Hematopoietic multipotent progenitor cell treated with erythropoietin and hydrocortisone succinate and interleukin-3 and kit ligand, for 6 days (in vitro differentiated cells): Measurements from ENCODE around the gene TST.
A peak's percentile ranks its signal among the peaks of the same experiment; 100 is the strongest.

ENCODE experiments used
- DNase-seq: peaks from one replicate; pipeline ENCODE4 v3.0.0-alpha.2; 2015

The TST gene

DNA sequence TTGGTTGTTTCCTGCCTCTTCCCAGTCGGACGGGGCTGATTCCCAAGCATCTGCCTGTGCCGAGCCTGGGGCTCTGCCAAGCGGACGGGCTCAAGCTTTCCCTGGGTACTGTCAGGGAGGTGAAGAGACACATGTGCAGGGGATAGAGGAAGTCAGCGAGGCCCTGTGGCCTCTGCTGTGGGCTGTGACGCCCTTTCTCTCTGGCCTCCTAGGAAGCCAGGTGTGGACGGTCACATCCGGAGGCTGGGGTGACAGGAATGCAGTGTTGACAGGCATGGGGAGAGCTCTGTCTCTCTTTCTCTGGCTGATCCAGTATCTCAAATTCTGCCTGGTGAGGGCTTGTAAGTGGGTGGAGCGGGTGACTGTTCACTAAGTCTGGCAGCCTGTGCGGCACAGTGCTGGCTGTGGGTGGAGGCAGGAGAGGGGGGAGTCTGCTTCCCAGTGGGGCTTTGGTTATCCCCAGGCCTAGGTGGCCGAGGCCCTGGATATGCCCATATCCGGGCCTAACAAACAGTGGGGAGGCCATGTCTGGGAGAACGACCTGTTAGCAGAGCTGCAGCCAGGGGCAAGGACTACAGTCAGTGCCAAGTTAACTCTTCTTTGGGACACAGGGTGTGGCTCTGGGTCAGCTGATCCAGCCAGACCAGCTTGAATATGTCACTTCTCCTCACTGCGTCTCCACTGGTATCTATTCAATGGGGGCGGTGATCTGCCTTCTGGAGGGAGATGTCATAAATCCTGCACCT lies 34.2 kb upstream of the TST start:
- DNase-seq = peak; percentile 48

DNA sequence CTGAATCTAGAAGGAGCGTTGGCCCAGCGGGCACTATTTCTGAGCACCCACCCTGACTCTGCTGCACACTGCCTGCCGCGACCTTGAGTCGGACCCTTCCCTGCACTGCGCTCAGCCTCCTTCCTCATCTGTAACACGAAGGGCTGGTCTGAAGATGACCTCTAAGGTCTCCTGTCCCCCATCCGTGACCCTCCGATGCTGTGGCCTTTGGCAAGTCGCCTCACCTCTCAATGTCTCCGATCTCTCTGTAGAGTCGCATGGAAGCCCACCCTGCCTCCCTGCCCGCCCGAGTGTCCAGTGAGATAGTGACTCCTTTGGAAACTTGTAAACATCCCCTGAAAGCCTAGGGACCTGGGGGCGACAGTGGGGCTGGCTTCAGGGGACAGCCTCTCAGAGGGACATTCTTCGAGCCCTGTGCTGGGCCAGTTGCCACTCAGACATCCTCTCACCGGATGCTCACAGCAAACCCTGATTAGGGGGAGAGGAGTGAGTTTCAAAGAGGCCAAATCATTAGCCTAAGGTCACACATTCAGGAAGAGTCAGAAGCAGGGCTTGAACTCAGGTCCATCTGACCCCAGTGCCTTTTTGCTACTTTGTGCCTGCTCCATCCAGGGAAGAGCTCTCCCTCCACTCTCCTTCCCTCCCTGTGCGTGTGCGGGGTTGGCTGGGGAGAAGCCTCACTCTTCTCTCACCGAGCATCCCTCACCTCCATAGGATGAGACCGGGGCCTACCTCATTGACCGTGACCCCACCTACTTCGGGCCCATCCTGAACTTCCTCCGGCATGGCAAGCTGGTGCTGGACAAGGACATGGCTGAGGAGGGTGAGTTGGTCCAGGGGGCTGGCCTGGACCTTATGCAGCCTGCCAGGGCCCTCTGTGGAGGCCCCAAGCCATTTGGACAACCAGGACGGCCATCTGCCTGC lies 33.4 kb upstream of the TST start:
- no peak for DNase-seq

DNA sequence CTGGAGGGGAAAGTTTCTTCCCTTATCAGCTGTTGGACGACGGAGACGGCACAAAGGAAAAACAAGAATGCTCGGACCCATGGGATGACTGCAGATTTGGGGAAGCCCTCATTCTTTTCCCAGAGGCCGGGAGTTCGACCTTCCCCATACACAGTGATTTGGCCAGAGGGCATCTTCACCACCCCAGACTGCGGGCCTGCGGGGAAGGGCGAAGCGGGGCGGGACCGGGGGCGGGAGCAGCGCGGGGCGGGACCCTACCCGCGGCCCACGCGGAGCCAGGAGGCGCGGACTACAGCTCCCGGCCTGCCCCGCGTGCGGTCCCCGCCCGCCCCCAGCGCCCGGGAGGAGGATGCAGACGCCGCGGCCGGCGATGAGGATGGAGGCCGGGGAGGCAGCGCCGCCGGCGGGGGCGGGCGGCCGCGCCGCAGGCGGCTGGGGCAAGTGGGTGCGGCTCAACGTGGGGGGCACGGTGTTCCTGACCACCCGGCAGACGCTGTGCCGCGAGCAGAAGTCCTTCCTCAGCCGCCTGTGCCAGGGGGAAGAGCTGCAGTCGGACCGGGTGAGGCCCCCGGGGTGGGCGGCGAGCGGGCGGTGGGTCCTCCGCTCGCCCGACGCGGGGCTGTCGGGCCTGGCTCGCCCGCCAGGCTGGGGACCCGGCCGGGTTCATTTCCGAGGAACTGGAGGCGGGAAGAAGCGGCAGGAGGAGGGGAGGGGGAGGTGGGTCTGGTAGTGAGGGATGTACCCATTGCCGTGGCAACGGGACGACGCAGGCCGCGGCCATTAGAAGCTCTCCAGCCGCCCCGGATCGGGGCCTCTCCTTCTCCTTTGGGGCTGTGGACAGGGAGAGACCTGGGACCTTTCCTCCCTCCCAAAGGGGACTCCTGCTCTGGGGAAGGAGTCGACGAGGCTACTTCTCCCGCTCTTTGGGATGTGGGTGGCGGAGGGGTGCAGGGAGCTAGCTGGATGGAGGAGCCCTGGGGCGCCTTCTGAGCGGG lies 32.4 kb upstream of the TST start, which contains the start of gene KCTD17:
Gene KCTD17 (plus strand): TSS at position 352 of the 995 bp plus-strand sequence. CDS start 19 bp downstream, at position 371.
- peak; percentile 76 for DNase-seq

DNA sequence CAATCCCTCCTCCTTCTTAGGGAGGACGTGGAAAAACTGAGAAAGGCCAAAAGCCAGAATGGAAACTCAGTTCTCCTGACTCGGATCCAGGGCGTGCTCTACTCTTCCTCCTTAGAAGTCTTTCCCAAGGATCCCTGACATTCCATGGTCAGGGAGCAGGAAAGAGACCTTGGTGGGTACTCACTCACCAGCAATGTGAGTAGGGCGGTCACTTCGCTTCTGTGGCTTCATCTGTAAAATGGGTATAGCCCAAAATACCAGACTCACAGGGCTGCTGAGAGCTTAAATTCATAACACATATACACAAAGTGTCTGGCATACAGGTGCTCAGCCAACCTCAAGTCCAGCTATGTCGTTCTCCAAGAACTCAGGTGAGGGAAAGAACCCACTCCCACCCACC lies 31.7 kb upstream of the TST start:
- no peak for DNase-seq

DNA sequence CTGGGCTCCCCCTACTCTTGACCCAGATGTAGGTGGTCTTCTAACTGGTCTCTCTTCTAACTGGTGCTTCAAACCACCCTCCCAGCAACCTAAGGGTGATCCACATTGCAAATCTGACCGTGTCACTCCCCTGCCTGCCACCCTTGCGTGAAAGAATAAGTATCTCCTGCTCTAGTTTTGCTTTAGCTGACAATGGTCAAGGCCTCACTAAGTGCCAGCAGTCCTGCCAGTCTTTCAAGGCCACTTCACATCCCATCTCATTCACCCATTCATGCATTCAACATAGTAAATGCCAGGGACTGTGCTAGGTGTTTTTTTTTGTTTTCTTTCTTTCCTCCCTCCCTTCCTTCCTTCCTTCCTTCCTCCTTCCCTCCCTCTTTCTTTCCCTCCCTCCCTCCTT lies 30.0 kb upstream of the TST start:
- DNase-seq = no peak

DNA sequence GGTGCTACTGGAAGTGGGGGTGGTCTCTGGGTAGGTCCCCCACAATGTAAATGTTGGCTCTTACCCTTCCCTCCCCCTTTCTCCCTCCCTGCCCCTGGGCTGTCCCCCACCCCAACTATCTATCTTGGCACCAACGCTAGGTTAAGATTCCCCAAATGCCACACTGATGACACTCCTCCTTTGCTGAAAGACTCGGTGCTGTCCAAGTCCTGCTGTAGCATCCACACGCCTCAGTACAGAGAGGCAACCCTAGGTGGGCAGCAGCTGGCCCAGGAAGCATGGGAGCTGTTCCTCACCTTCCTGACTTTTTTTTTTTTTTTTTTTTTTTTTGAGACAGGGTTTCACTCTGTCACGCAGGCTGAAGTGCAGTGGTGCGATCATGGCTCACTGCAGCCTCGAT lies 28.9 kb upstream of the TST start:
- DNase-seq = no peak

DNA sequence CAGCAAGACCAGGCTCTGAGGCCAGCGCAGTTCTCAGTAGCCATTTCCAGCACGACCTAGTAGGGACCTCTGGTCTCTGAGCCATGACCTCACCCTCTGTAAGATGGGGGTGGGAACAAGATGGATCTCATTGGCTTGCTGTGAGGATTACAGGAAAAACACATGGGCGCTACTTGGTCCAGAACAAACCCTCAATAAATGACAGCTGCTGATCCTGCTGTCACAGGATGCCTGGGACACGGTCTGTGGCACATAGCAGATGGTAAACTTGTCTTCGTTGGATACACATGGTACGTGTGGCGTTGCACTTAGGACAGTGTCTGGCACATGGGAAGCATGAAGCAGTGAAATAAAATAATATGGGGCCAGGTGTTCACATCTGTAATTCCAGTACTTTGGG lies 27.8 kb upstream of the TST start:
- DNase-seq = no peak

DNA sequence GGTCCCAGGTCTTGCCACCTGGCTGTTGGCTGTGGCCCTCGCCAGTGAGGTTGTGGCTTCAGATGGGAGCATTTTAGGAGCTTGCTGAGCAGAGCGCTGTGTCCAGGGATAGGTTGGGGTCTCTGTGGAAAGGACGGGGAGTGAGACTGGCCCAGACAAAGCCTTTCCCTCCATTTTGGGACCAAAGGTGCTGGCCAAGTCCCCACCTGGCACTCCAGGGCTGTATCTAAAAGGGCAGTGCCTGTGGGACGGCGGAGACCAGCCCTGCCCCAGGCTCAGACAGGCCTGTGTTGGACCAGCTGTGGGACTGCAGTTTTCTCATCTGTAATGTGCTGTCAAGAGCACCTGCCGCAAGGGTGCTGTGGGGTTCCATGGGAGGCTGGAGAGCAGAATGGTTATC lies 27.3 kb upstream of the TST start:
- no peak for DNase-seq

DNA sequence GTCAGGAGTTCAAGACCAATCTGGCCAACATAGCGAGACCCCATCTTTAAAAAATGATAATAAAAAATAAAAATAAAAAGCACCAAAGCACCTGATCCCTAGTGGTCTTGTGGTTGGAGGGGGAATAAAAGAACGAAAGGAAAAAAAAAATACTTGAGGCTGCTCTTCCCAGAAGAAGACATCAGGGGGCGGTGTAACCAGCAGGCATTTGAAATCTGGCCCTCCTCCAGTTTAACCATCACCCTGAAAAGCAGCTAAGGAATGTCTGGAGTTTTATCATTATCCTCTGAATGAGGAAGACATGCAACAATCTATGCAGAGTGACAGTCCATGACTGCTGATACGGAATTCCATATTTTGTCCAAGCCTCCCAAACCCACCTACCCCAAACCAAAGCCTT lies 26.7 kb upstream of the TST start:
- peak; percentile 57 for DNase-seq

DNA sequence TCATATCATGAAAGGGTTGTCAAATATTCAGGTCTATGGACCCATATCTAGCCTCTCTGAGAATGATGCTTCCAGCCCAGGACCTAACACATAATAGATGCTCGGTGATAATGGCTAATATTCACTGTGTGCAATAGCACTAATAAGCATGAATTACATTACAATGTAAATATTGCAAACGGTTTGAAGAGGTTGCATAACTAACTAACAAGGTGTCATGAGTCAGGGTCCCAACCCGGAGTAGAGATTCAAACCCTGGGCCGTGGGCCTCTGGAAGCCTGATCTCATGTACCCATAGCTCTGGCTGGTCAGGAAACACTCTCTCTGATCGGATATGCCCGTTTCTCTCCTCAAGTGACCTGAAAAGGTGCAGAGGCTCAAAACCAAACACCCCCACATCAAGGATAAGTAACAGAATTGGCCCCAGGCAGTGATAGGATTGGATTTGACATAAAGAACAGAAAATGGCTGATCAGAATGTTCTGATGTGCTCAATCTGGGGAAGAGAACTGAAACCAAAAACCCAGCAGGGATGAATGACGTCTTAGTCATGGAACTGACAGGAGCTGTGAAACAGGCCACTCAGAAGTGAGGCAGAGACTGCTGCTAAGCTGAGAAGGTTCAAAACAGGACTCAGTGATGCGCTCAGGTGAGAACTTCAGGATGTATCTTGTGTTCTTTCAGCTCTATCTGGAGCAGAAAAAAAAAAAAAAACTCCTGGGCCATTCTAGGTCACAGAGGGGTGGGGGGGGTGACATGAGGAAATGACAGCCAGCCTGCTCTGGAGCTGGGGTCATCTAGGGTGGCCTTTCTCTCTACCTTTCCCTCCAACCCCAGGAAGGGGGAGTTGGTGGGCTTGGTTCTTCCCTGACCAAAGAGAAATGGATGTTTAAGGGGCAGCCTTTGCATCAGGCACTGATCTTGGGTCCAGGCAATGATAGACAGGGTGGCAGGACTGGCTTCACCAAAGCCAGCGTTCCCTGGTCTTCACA lies 25.7 kb upstream of the TST start:
- DNase-seq = no peak

DNA sequence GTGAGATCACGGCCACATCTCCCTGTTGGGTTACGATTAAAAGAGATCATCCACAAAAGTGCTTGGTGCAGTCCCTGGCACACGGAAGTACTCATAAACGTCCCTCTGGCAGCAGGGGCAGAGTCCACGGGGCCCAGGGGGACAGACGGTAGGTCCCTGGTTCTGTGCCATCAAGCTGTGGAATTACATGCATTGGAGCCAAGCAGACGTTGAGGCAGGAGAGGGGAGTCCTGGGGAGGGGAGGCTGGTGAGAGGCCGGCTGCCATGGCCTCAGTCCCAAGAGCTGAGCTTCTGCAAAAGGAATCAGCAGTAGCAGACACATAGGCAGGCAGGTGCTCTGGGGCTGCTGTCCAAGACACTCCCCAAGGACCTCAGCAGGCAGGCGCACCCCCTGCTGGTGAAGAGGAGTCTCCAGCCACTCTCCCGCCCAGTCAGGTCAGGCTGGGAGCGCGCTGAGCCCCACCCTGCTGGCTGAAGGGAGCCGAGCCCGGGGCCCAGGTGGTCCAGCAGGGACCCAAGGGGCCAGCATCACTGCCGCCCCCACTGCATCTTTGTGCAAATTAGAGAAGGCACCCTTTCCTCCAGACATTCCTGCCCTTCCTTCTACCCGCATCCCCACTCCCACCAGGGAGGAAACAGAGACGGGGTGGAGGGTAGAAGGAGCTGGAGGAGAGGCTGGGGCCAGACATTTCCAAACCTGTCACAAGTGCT lies 24.7 kb upstream of the TST start:
- DNase-seq = peak; percentile 90

DNA sequence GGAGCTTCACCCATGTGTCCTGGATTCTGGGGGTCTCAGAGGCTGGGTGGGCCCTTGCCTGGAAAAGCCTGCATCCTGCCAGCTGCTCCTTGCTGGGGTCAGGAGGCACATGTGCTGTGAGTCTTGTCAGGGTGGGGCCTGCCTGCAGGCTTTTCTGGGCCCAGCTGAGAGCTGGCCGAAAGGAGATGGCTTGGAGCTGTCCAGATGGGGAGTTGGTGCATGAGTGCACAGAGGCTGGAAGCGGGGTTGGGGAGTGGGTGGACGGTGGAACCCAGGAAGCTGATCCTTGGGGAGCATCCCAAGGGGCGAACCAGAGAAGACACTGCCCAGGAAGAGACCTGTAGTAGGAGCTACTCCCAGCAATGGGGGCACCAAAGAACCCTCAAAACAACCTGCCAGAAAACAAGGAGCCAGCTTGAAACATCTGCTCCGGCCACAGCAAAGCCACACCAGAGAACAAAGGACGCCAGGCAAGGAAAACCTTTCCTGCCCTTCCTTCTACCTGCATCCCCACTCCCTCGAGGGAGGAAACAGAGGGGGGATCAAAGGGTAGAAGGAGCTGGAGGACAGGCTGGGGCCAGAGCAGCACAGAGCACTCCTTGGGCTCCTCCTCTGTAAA lies 24.1 kb upstream of the TST start:
- DNase-seq = no peak

DNA sequence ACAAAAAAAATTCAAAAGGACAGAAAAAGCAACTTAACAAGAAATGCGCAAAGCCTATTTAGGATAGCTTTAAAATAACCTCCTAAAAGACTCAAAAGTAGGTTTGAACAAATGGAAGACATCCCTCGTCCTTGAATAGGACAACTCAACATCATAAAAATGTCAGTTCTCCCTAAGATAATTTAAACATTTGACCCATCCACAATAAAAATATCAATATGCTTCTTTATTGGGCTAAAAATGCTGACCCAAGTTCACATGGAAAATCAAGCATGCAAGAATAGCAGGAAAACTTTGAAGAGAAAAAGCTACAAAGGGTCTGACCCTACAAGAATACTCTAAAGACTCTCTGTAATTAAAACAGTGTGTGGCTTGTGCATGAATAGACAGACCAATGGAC lies 20.2 kb upstream of the TST start:
- no peak for DNase-seq

DNA sequence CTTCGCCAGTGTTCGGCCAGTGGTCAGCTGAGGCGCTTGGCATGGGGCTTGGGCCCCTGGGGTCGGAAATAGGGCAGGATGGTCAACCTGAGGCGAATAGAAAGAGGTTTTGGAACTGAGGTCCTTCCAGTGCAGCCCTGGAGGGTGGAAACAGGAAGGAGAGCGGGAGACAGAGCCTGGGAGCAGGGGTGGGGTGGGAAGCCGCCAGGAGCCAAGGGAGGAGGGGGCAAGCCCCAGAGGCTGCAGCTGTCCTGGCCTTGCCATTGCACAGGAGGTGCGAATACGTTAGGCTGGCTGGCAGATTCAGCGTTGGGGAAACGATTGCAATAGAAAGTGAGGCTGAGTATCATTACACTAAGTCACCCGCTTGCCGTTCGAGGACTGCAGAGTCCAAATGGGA lies 18.4 kb upstream of the TST start:
- no peak for DNase-seq

DNA sequence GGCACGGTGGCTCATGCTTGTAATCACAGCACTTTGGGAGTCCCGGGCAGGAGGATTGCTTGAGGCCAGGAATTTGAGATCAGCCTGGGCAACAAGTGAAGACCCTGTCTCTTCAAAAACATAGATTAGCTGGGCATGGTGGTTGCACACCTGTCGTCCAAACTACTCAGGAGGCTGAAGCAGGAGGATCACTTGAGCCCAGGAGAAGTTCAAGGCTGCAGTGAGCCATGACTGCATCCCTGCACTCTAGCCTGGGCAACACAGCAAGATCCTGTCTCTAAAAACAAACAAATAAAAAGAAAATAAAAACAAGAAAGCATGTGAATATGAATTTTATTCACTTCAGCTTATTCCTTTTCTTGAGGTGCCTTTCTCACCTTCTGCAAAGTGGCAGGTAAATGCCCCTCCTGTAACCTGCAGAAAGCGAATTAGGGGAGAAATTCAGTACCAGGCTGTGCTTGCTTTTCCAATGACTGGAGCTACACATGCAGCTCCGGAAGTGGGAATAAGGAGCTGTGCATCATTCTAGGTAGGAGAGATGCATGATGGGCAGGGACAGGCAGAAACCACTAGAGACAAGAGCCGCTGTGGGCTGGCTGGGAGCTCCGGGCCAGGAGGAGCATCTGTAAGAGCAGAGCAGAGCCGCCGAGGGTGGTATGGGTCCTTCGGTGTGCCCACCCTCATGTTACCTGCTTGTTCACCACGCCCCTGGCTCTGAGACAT lies 17.6 kb upstream of the TST start:
- no peak for DNase-seq

DNA sequence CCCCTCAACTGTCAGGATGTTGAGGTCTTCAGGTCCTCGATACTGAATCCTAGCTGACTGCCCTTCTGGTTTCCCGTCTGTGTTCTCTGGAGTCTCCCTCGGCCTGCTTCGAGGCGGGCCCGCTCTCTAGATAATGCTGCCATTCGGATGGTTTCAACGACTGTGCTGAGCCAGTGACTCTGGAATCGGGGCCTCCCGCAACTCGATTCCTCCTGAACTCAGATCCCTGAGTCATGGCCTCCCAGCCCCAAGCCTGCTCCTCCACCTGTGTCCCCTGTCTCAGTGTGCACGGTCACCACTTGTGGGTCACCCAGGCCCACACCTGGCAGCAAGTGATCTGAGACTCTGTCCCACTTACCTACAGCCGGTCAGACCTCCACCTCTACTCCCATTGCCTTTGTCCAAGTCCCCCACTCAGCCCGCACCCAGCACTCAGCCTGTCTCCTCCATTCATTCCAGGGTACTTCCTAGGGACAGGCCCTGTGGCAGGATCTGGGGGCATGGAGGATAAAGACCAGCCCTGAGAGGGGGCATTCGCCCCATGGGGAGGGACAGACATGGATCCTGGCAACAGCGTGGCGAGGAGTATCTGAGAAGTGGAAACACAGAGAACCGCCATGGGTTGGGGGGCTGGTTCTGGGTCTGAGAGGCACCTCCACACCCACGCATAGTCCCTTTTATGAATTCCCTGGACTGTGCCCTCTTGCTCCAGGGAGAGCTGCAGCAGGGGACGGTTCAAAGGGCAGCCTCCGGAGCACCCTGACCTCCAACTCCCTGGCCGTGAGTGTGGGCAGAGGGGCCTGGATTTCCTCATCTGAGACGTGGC lies 14.6 kb upstream of the TST start:
- DNase-seq = no peak

DNA sequence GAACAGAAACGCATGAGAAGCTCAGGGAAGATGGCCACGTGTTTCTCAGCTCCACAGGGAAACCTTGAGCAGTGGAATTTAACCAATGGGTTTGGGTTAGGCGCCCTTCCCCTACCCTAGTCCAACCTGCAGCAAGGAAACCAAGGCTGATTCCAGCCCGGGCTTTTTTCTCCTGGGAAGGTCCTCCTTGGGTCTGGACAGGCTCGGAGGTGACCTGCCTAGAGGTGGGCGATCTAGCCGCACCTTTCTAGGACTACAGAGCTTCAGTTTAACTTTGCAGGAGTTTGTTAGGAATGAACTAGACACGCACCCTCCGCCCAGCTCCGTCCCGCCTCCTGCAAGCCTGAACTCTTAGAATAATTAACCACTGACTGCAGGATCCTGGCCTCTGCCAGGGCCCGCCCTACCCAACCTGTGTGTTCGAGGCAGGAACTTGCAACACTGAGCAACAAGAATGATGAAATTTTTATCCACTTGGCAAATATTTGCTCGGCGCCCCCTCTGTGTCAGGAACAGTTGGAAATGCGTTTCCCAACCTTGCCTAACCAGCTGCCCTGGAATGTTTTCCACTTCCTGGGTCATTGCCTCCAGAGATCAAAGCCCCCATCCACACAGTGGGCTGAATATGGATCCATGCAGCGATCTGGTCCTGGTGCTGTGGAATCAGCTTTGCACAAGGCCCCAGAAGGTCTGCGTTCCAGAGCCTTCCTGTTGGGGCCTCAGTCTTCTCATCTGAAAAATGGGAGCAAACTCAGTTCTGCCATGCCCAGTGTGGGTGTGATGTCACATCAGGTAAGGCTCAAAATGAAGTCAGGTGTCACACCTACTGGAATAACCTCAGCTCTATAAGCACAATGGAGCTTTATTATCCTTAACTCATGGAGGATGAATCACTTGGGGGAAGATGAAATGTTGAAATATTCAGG lies 13.6 kb upstream of the TST start:
- no peak for DNase-seq

DNA sequence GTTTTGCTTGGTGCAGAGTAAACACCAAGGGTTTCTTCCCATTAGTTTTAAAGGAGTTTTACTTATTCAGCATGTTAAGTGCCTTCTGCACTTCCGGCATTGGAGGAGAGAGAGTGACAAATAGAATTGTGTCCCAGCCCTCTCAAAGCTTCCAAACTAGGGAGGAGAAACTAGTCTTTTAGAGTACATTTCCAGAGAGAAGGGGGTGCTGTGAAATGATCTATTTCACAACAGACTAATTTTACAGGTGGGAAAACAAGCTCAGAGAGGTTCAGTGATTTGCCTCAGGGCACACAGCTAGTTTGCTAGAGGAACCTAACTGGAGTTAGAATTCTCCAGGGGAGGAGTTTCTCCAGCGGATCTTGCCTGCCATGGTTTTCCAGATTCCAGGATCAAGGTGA lies 12.9 kb upstream of the TST start:
- DNase-seq = no peak
